ENCODE results near the gene CAMTA1.

Gene CAMTA1

GRCh38 chr1:7629465-7630195 is 844.4 kb downstream of the CAMTA1 start:
- no peak for DNase-seq (ENCODE audit: low read depth, low spot score)

- no peak for DNase-seq (ENCODE audit: low read depth, low spot score)
These were observed 845.1 kb downstream of the CAMTA1 start for GRCh38 chr1:7630378-7630777.

GRCh38 chr1:7632176-7632575 is 846.9 kb downstream of the CAMTA1 start:
- no peak for DNase-seq (ENCODE audit: low read depth, low spot score)

- DNase-seq (ENCODE audit: low read depth, low spot score): no peak
These were observed 847.4 kb downstream of the CAMTA1 start for GRCh38 chr1:7632681-7633080.

- DNase-seq (ENCODE audit: low read depth, low spot score): no peak
These were observed 848.4 kb downstream of the CAMTA1 start for GRCh38 chr1:7633506-7634245.

- DNase-seq (ENCODE audit: low read depth, low spot score): no peak
These were observed 849.4 kb downstream of the CAMTA1 start for GRCh38 chr1:7634546-7635240.

GRCh38 chr1:7636795-7637526 is 851.7 kb downstream of the CAMTA1 start:
- no peak for DNase-seq (ENCODE audit: low read depth, low spot score)

- no peak for DNase-seq (ENCODE audit: low read depth, low spot score)
These were observed 852.8 kb downstream of the CAMTA1 start for GRCh38 chr1:7638078-7638477.

- DNase-seq (ENCODE audit: low read depth, low spot score): no peak
These were observed 854.3 kb downstream of the CAMTA1 start for GRCh38 chr1:7639435-7640131.

GRCh38 chr1:7640350-7640749 is 855.1 kb downstream of the CAMTA1 start:
- DNase-seq (ENCODE audit: low read depth, low spot score): no peak

- DNase-seq (ENCODE audit: low read depth, low spot score): no peak
These were observed 855.8 kb downstream of the CAMTA1 start for GRCh38 chr1:7640920-7641585.

- DNase-seq (ENCODE audit: low read depth, low spot score): no peak
These were observed 856.5 kb downstream of the CAMTA1 start for GRCh38 chr1:7641587-7642417.

GRCh38 chr1:7642418-7642704 is 857.1 kb downstream of the CAMTA1 start:
- DNase-seq (ENCODE audit: low read depth, low spot score): no peak

- no peak for DNase-seq (ENCODE audit: low read depth, low spot score)
These were observed 857.7 kb downstream of the CAMTA1 start for GRCh38 chr1:7642781-7643529.

GRCh38 chr1:7643530-7643929 is 858.3 kb downstream of the CAMTA1 start:
- DNase-seq (ENCODE audit: low read depth, low spot score): no peak

GRCh38 chr1:7644086-7644485 is 858.8 kb downstream of the CAMTA1 start:
- DNase-seq (ENCODE audit: low read depth, low spot score): no peak

GRCh38 chr1:7644961-7645750 is 859.9 kb downstream of the CAMTA1 start:
- no peak for DNase-seq (ENCODE audit: low read depth, low spot score)

- DNase-seq (ENCODE audit: low read depth, low spot score): no peak
These were observed 860.4 kb downstream of the CAMTA1 start for GRCh38 chr1:7645751-7646048.

GRCh38 chr1:7646164-7646563 is 860.9 kb downstream of the CAMTA1 start:
- no peak for DNase-seq (ENCODE audit: low read depth, low spot score)

All from iPS DF 19.7 (cell line).